HCT116 (cell line): ENCODE data around the gene SRCIN1. TPM values are rescaled to one million over a fixed set of nuclear protein-coding genes. Genes with fewer than 3 reads are reported as not detected.

ENCODE experiments used
- ATAC-seq: fragments of 200-7000 bp; cut with Tn5 transposase; 2 replicates; pipeline ENCODE4 v1.9.1; 2020; ENCODE audit warnings: mild to moderate bottlenecking, moderate library complexity
- BruUV-seq: library from RNA; stranded (reverse); fragments of 400-500 nt; replicated peaks from 2 replicates; lab custom pipeline; 2021; lab: Mats Ljungman, UMichigan
- CTCF ChIA-PET: fragments of 300-600 bp; sonication (Branson Sonifier 250); formaldehyde crosslinking; loops from one replicate; lab custom pipeline; 2021; ENCODE audit warnings: antibody characterized with exemption; lab: Charles Lee
- POLR2A ChIA-PET: fragments of 300-600, 350-600 bp; sonication (Branson Sonifier 250); formaldehyde crosslinking; loops from one replicate; lab custom pipeline; 2021; ENCODE audit warnings: antibody characterized with exemption; lab: Charles Lee
- RAD21 ChIA-PET, 2 experiments: fragments of 300-600 bp; sonication (Branson Sonifier 250); formaldehyde crosslinking; loops; one replicate each; lab custom pipeline; 2023; ENCODE audit warnings: low total read pairs in 2 of 2; ENCODE audit not compliant: uncharacterized antibody in 2 of 2, unreplicated experiment in 2 of 2, low non-redundant PET in 1 of 2; lab: Charles Lee
- DNase-seq: peaks from one replicate; pipeline ENCODE4 v3.0.0-alpha.2; 2010; ENCODE audit warnings: low read depth, low spot score
- H2AFZ ChIP-seq: fragments of 200-600 bp; shearing (Covaris generic), sonication (generic); 2 replicates; pipeline ENCODE4 v1.6.1; 2017; ENCODE audit warnings: low read depth, mixed run types, mixed read lengths, antibody characterized with exemption, low read length; ENCODE audit not compliant: poor library complexity, severe bottlenecking
- H3K27ac ChIP-seq: 2 replicates; pipeline ENCODE4 v1.5.1; 2012; ENCODE audit warnings: low read depth, low read length
- H3K27me3 ChIP-seq: fragments of 200-600 bp; sonication (generic); 2 replicates; pipeline ENCODE4 v1.6.1; 2016; ENCODE audit warnings: mixed run types, low read length, mixed read lengths; ENCODE audit not compliant: insufficient read depth
- H3K36me3 ChIP-seq, 2 experiments: fragments of 200-500 bp in 1 of 2; fragments of 200-600 bp in 1 of 2; sonication (Bioruptor generic) in 1 of 2; sonication (generic) in 1 of 2; 2 replicates each; pipeline versions ENCODE4 v1.5.1 to v1.6.1; 2014 to 2016; ENCODE audit warnings: low read length in 2 of 2, inconsistent platforms in 1 of 2, mixed read lengths in 1 of 2, mixed run types in 1 of 2; ENCODE audit not compliant: insufficient read depth in 2 of 2, control insufficient read depth in 1 of 2
- H3K4me1 ChIP-seq, 2 experiments: fragments of 200-600 bp in 1 of 2; sonication (generic) in 1 of 2; 2 replicates each; pipeline versions ENCODE4 v1.5.1 to v1.6.1; 2012 to 2017; ENCODE audit warnings: low read length in 2 of 2, inconsistent platforms in 1 of 2, mild to moderate bottlenecking in 1 of 2, mixed read lengths in 1 of 2, mixed run types in 1 of 2, moderate library complexity in 1 of 2; ENCODE audit not compliant: insufficient read depth in 2 of 2, control insufficient read depth in 1 of 2
- H3K4me2 ChIP-seq: fragments of 200-600 bp; sonication (generic); 2 replicates; pipeline ENCODE4 v1.6.1; 2017; ENCODE audit warnings: mixed run types, low read length, mixed read lengths
- H3K4me3 ChIP-seq, 2 experiments: fragments of 200-600 bp in 1 of 2; sonication (generic) in 1 of 2; replicated peaks in 1 of 2; 2 replicates each; pipeline ENCODE4 v1.5.1; 2011 to 2016; ENCODE audit warnings: low read length in 2 of 2, control low read depth in 1 of 2, low read depth in 1 of 2, mild to moderate bottlenecking in 1 of 2, mixed read lengths in 1 of 2, mixed run types in 1 of 2
- H3K79me2 ChIP-seq: fragments of 200-600 bp; sonication (generic); 2 replicates; pipeline ENCODE4 v1.6.1; 2017; ENCODE audit warnings: mild to moderate bottlenecking, mixed run types, low read length, moderate library complexity, mixed read lengths; ENCODE audit not compliant: insufficient read depth
- H3K9ac ChIP-seq: fragments of 200-600 bp; sonication (generic); 2 replicates; pipeline ENCODE4 v1.6.1; 2016; ENCODE audit warnings: low read length, mixed read lengths
- H3K9me2 ChIP-seq: fragments of 200-600 bp; sonication (generic), shearing (Covaris generic); 2 replicates; pipeline ENCODE4 v1.6.1; 2017; ENCODE audit warnings: mixed run types, mild to moderate bottlenecking, moderate library complexity; ENCODE audit not compliant: insufficient read depth
- H3K9me3 ChIP-seq, 2 experiments: fragments of 200-500 bp in 1 of 2; fragments of 200-600 bp in 1 of 2; sonication (Bioruptor generic) in 1 of 2; sonication (generic) in 1 of 2; 2 replicates each; pipeline ENCODE4 v1.6.1; 2014 to 2017; ENCODE audit warnings: low read length in 2 of 2, mixed read lengths in 2 of 2, inconsistent platforms in 1 of 2, low read depth in 1 of 2, mild to moderate bottlenecking in 1 of 2, mixed run types in 1 of 2, moderate library complexity in 1 of 2; ENCODE audit not compliant: control insufficient read depth in 1 of 2, insufficient read depth in 1 of 2
- H4K20me1 ChIP-seq: fragments of 200-600 bp; sonication (generic), shearing (Covaris generic); 2 replicates; pipeline ENCODE4 v1.6.1; 2017; ENCODE audit warnings: mixed run types, mild to moderate bottlenecking, moderate library complexity; ENCODE audit not compliant: insufficient read depth
- ATF3 ChIP-seq: IDR thresholded peaks from 2 replicates; pipeline ENCODE4 v1.6.1; 2012
- CBX3 ChIP-seq: IDR thresholded peaks from 2 replicates; pipeline ENCODE4 v1.6.1; 2012; ENCODE audit warnings: low read depth
- EGR1 ChIP-seq: IDR thresholded peaks from 2 replicates; pipeline ENCODE4 v1.6.1; 2012; ENCODE audit warnings: low read depth
- ELF1 ChIP-seq: IDR thresholded peaks from 2 replicates; pipeline ENCODE4 v1.6.1; 2012; ENCODE audit warnings: low read depth, borderline replicate concordance
- EZH2phosphoT487 ChIP-seq: fragments of 200-600 bp; IDR thresholded peaks from 2 replicates; pipeline ENCODE4 v1.6.1; 2018; ENCODE audit warnings: antibody characterized with exemption, borderline replicate concordance
- JUND ChIP-seq: IDR thresholded peaks from 2 replicates; pipeline ENCODE4 v1.6.1; 2012
- MAX ChIP-seq: IDR thresholded peaks from 2 replicates; pipeline ENCODE4 v1.6.1; 2012
- POLR2A ChIP-seq: IDR thresholded peaks from 2 replicates; pipeline ENCODE4 v1.7.0; 2011; ENCODE audit warnings: borderline replicate concordance; ENCODE audit not compliant: insufficient read depth, insufficient read length; ENCODE audit errors: extremely low read depth
- POLR2AphosphoS5 ChIP-seq: IDR thresholded peaks from 2 replicates; pipeline ENCODE4 v1.6.1; 2011; ENCODE audit warnings: mild to moderate bottlenecking, low read depth, low read length, moderate library complexity
- RAD21 ChIP-seq: IDR thresholded peaks from 2 replicates; pipeline ENCODE4 v1.6.1; 2012; ENCODE audit warnings: low read depth, mild to moderate bottlenecking
- REST ChIP-seq: IDR thresholded peaks from 2 replicates; pipeline ENCODE4 v1.6.1; 2012; ENCODE audit warnings: low read depth
- SIN3A ChIP-seq: IDR thresholded peaks from 2 replicates; pipeline ENCODE4 v1.6.1; 2012; ENCODE audit warnings: low read depth
- YY1 ChIP-seq: IDR thresholded peaks from 2 replicates; pipeline ENCODE4 v1.6.1; 2011; ENCODE audit warnings: low read length, low read depth, moderate library complexity, mild to moderate bottlenecking; ENCODE audit not compliant: insufficient replicate concordance; ENCODE audit errors: extremely low read depth
- ZFX ChIP-seq: fragments of 450-650 bp; IDR thresholded peaks from 2 replicates; pipeline ENCODE4 v1.6.1; 2017
- intact Hi-C: fragments of 100-400 bp; cut with micrococcal nuclease; formaldehyde crosslinking; loops from 2 replicates; pipeline ENCODE4 v1.10.0; 2022
- total RNA-seq: library from RNA; stranded (reverse); gene quantifications from one replicate; pipeline ENCODE4 v1.2.1, GENCODE V29; 2021; ENCODE audit not compliant: unreplicated experiment

Gene SRCIN1
- total RNA-seq, 1 experiment from 2014 or later: 10.5 TPM

GRCh38 chr17:38613525-38613980 is 7.8 kb upstream of the SRCIN1 start:
- intact Hi-C loops: no loop called here
- TF ChIP-seq MAX: no peak
- TF ChIP-seq REST: no peak
- no peak for TF ChIP-seq CBX3
- TF ChIP-seq YY1: no peak
- TF ChIP-seq POLR2AphosphoS5: no peak
- TF ChIP-seq EGR1: no peak
- TF ChIP-seq RAD21: no peak
- no peak for TF ChIP-seq ELF1
- no peak for TF ChIP-seq ATF3
- no peak for TF ChIP-seq POLR2A
- TF ChIP-seq ZFX: no peak
- TF ChIP-seq JUND: no peak
- TF ChIP-seq EZH2phosphoT487: no peak
- no peak for TF ChIP-seq SIN3A
- no peak for DNase-seq
- ChIA-PET RAD21 (no interaction called here), CTCF (no interaction called here), POLR2A (no interaction called here)
- BruUV-seq: no TSS peak
- Histone ChIP-seq H3K4me2 (no peak overlapping the region), H3K9ac (no peak overlapping the region), H3K79me2 (no peaks in the 10 kb centered on the region), H3K4me1 (peaks cover 0 to 2% of the 10 kb centered on the region in 2 experiments; a peak in 1 of 4 replicates), H3K9me3 (no peaks in the 10 kb centered on the region), H3K4me3 (no peak overlapping the region), H3K9me2 (no peaks in the 10 kb centered on the region), H3K27me3 (no peaks in the 10 kb centered on the region), H3K27ac (no peak overlapping the region), H3K36me3 (no peaks in the 10 kb centered on the region), H4K20me1 (no peaks in the 10 kb centered on the region), H2AFZ (no peak overlapping the region)
- no peak for ATAC-seq
